Psoas muscle (tissue), 8 donors: Measurements from ENCODE around the gene SRSF9. TPM values are rescaled to one million over a fixed set of nuclear protein-coding genes. Genes with fewer than 3 reads are reported as not detected.

Experiments
- ATAC-seq, 4 donors: fragments of 200-7000 bp; cut with Tn5 transposase; one replicate each; pipeline ENCODE4 v1.9.1; 2020; ENCODE audit warnings: moderate library complexity in 3 of 4, mild to moderate bottlenecking in 2 of 4
- DNase-seq, 2 donors: peaks; one replicate each; pipeline ENCODE4 v3.0.0-alpha.2; 2020
- H3K27ac ChIP-seq: fragments of 200-600 bp; one replicate; pipeline ENCODE4 v1.8.0; 2022
- H3K27me3 ChIP-seq, 3 donors: fragments of 200-600 bp in 1 of 3; one replicate each; pipeline versions ENCODE4 v1.6.1 to v1.8.0; 2013 to 2022; ENCODE audit warnings: low read length in 2 of 3, mild to moderate bottlenecking in 2 of 3, moderate library complexity in 1 of 3; ENCODE audit not compliant: insufficient read depth in 3 of 3
- H3K36me3 ChIP-seq, 2 donors: fragments of 200-600 bp in 1 of 2; one replicate each; pipeline versions ENCODE4 v1.6.1 to v1.8.0; 2013 to 2022; ENCODE audit warnings: low read depth in 1 of 2, mild to moderate bottlenecking in 1 of 2, moderate library complexity in 1 of 2; ENCODE audit not compliant: insufficient read depth in 1 of 2
- H3K4me1 ChIP-seq: fragments of 200-600 bp; one replicate; pipeline ENCODE4 v1.8.0; 2022
- H3K4me3 ChIP-seq: fragments of 200-600 bp; one replicate; pipeline ENCODE4 v1.8.0; 2022; ENCODE audit warnings: mild to moderate bottlenecking
- H3K9me3 ChIP-seq: fragments of 200-600 bp; one replicate; pipeline ENCODE4 v1.8.0; 2022
- CTCF ChIP-seq: fragments of 200-600 bp; IDR thresholded peaks from one replicate; pipeline ENCODE4 v1.8.0; 2022; ENCODE audit warnings: antibody characterized with exemption
- WGBS, 3 donors: extraction: QIAGEN DNeasy Blood & Tissue Kit; methylation state at CpG; one replicate each; pipeline versions ENCODE4 v1.1.6 to v1.1.7; 2013; 5-methylcytosine and 5-hydroxymethylcytosine counted together
- intact Hi-C, 2 donors: fragments of 100-400 bp; cut with DNase I; formaldehyde crosslinking; loops; one replicate each; pipeline versions ENCODE4 v1.11.0 to v1.14.2; 2022
- polyA plus RNA-seq, 3 donors: library from polyadenylated mRNA; stranded (reverse); fragments of 200-250 nt; gene quantifications; one replicate each; pipeline ENCODE4 v1.2.3, GENCODE V29; 2013
- total RNA-seq, 4 donors: library from RNA; stranded (reverse); fragmentation: NEBNext Ultra II Directional in 2 of 4; extraction: Animal tissue kit (Norgen Biotek cat#: 25700) in 2 of 4; gene quantifications; one replicate each; pipeline versions ENCODE4 v1.2.1 to v1.2.4, GENCODE V29; 2021 to 2023
- donor health status: healthy with polysubstance abuse.
- donor health status: DM: no; HTN: no; CAD: no; lungs with moderate emphysema.
- donor health status: Bipolar disorder and iron deficiency.
- donor health status: healthy.
- donor health status: DM: yes; HTN: yes; CAD: no.
- donor health status: DM: no; HTN: no; CAD: no.
- donor health status: DM: no; HTN: no; CAD: no.
- donor health status: DM: yes; HTN: yes; CAD: no.

SRSF9 gene
- total and polyA plus RNA-seq, 7 donors: 24.9 to 53.8 (median 33.8) TPM

- Histone ChIP-seq H3K36me3 (no peaks in the 10 kb centered on the region), H3K4me3 (no peak overlapping the region), H3K27ac (no peak overlapping the region), H3K4me1 (no peaks in the 10 kb centered on the region), H3K27me3 (peaks cover 0 to 7% (median 1%) of the 10 kb centered on the region in 3 donors), H3K9me3 (no peaks in the 10 kb centered on the region)
- ATAC-seq (no peak), DNase-seq (no peak)
- WGBS, 3 donors: 76 to 80% (median 79%) methylated on average over 7 of the region's 7 CpGs
- no peak for TF ChIP-seq CTCF
- intact Hi-C loops: no loop called here
Observed at GRCh38 chr12:120416490-120417216, 52.9 kb downstream of the SRSF9 start.

GRCh38 chr12:120413901-120414695 is 55.5 kb downstream of the SRSF9 start:
- H3K4me3 ChIP-seq: no peak overlapping the region
- no peak for DNase-seq
- H3K36me3 ChIP-seq: no peaks in the 10 kb centered on the region
- H3K4me1 ChIP-seq: no peaks in the 10 kb centered on the region
- ATAC-seq: no peak
- intact Hi-C loops: no loop called here
- H3K9me3 ChIP-seq: no peaks in the 10 kb centered on the region
- 38 to 56% (median 39%) methylated on average over 13 of the region's 13 CpGs for WGBS, 3 donors
- H3K27me3 ChIP-seq: peaks cover 0 to 7% (median 1%) of the 10 kb centered on the region in 3 donors
- no peak for TF ChIP-seq CTCF
- H3K27ac ChIP-seq: no peak overlapping the region

- Histone ChIP-seq H3K4me1 (no peaks in the 10 kb centered on the region), H3K9me3 (no peaks in the 10 kb centered on the region), H3K36me3 (no peaks in the 10 kb centered on the region), H3K27me3 (peaks cover 0 to under 1% (median 0%) of the 10 kb centered on the region in 3 donors), H3K27ac (no peak overlapping the region), H3K4me3 (no peak overlapping the region)
- 60 to 68% (median 60%) methylated on average over 7 of the region's 7 CpGs for WGBS, 3 donors
- intact Hi-C loops: no loop called here
- ATAC-seq: no peak
- no peak for DNase-seq
- no peak for TF ChIP-seq CTCF
Observed at GRCh38 chr12:120412421-120412820, 57.1 kb downstream of the SRSF9 start.

Other genes with a start within 250 kb of the SRSF9 start
- gene PXN, start 204.0 kb downstream of the SRSF9 start, total RNA-seq: 100 to 1,000 TPM in 2 of 4 donors, 10 to 100 TPM in 2; 67.6 to 166 (median 106) TPM
- 100 to 1,000 TPM in 1 of 3 donors, 10 to 100 TPM in 2; 64.7 to 147 (median 96.2) TPM for gene PXN, start 204.0 kb downstream of the SRSF9 start, polyA plus RNA-seq
- over 10,000 TPM in 3 of 4 donors, 1,000 to 10,000 TPM in 1; 9,511 to 17,387 (median 16,401) TPM for gene RNU4-2, start 177.8 kb downstream of the SRSF9 start, total RNA-seq
- not detected for gene RNU4-2, start 177.8 kb downstream of the SRSF9 start, polyA plus RNA-seq
- gene RNU4-1, start 176.5 kb downstream of the SRSF9 start, total RNA-seq: 1,000 to 10,000 TPM; 1,144 to 3,144 (median 2,601) TPM
- not detected for gene RNU4-1, start 176.5 kb downstream of the SRSF9 start, polyA plus RNA-seq
- gene SIRT4, start 167.4 kb downstream of the SRSF9 start, total RNA-seq: 1 to 10 TPM; 2.3 to 7.7 (median 4.8) TPM
- gene SIRT4, start 167.4 kb downstream of the SRSF9 start, polyA plus RNA-seq: 10 to 100 TPM in 1 of 3 donors, 1 to 10 TPM in 2; 3.4 to 10.7 (median 5.4) TPM
- gene PLA2G1B, start 142.0 kb downstream of the SRSF9 start, total RNA-seq: 1 to 10 TPM in 1 of 4 donors, not detected in 3; 1.0 TPM
- gene PLA2G1B, start 142.0 kb downstream of the SRSF9 start, polyA plus RNA-seq: under 1 TPM in 2 of 3 donors, not detected in 1; 0.39 to 0.81 TPM
- under 1 TPM in 2 of 4 donors, not detected in 2; 0.06 to 0.20 TPM for gene MSI1, start 100.6 kb downstream of the SRSF9 start, total RNA-seq
- under 1 TPM in 2 of 3 donors, not detected in 1; 0.03 to 0.04 TPM for gene MSI1, start 100.6 kb downstream of the SRSF9 start, polyA plus RNA-seq
- gene COX6A1, start 31.6 kb downstream of the SRSF9 start, total RNA-seq: 10 to 100 TPM; 34.4 to 52.6 (median 38.5) TPM
- gene COX6A1, start 31.6 kb downstream of the SRSF9 start, polyA plus RNA-seq: 100 to 1,000 TPM in 1 of 3 donors, 10 to 100 TPM in 2; 58.1 to 211 (median 96.6) TPM
- gene TRIAP1, start 23.4 kb downstream of the SRSF9 start, total RNA-seq: 10 to 100 TPM; 24.4 to 37.3 (median 31.0) TPM
- gene TRIAP1, start 23.4 kb downstream of the SRSF9 start, polyA plus RNA-seq: 100 to 1,000 TPM in 1 of 3 donors, 10 to 100 TPM in 2; 42.8 to 111 (median 60.2) TPM
- 10 to 100 TPM in 2 of 4 donors, 1 to 10 TPM in 2; 8.7 to 17.6 (median 10.1) TPM for gene GATC, start 23.3 kb downstream of the SRSF9 start, total RNA-seq
- 10 to 100 TPM in 1 of 3 donors, 1 to 10 TPM in 2; 6.4 to 16.5 (median 8.5) TPM for gene GATC, start 23.3 kb downstream of the SRSF9 start, polyA plus RNA-seq
- gene DYNLL1, start 26.4 kb upstream of the SRSF9 start, total RNA-seq: 100 to 1,000 TPM in 1 of 4 donors, 10 to 100 TPM in 3; 30.1 to 116 (median 68.2) TPM
- gene DYNLL1, start 26.4 kb upstream of the SRSF9 start, polyA plus RNA-seq: 100 to 1,000 TPM in 2 of 3 donors, 10 to 100 TPM in 1; 62.0 to 155 (median 144) TPM
- gene COQ5, start 59.4 kb upstream of the SRSF9 start, total RNA-seq: 10 to 100 TPM; 33.1 to 52.8 (median 45.7) TPM
- gene COQ5, start 59.4 kb upstream of the SRSF9 start, polyA plus RNA-seq: 10 to 100 TPM; 53.4 to 81.4 (median 55.4) TPM
- 100 to 1,000 TPM; 296 to 463 (median 350) TPM for gene RNF10, start 64.6 kb upstream of the SRSF9 start, total RNA-seq
- 100 to 1,000 TPM; 299 to 624 (median 302) TPM for gene RNF10, start 64.6 kb upstream of the SRSF9 start, polyA plus RNA-seq
- 10 to 100 TPM in 3 of 4 donors, 1 to 10 TPM in 1; 9.8 to 20.2 (median 17.0) TPM for gene POP5, start 111.7 kb upstream of the SRSF9 start, total RNA-seq
- 10 to 100 TPM; 18.9 to 30.4 (median 27.7) TPM for gene POP5, start 111.7 kb upstream of the SRSF9 start, polyA plus RNA-seq
- 1 to 10 TPM; 1.6 to 4.8 (median 2.6) TPM for gene CABP1, start 170.9 kb upstream of the SRSF9 start, total RNA-seq
- gene CABP1, start 170.9 kb upstream of the SRSF9 start, polyA plus RNA-seq: 1 to 10 TPM; 2.2 to 2.3 (median 2.3) TPM
- 10 to 100 TPM; 49.2 to 63.8 (median 60.9) TPM for gene MLEC, start 217.4 kb upstream of the SRSF9 start, total RNA-seq
- gene MLEC, start 217.4 kb upstream of the SRSF9 start, polyA plus RNA-seq: 100 to 1,000 TPM in 1 of 3 donors, 10 to 100 TPM in 2; 30.7 to 102 (median 34.5) TPM
- 10 to 100 TPM in 1 of 4 donors, 1 to 10 TPM in 3; 7.5 to 10.9 (median 7.9) TPM for gene UNC119B, start 240.7 kb upstream of the SRSF9 start, total RNA-seq
- 1 to 10 TPM; 4.3 to 9.4 (median 8.3) TPM for gene UNC119B, start 240.7 kb upstream of the SRSF9 start, polyA plus RNA-seq